H9 (cell line): ENCODE measurements around the gene IFI44. TPM values are rescaled to one million over a fixed set of nuclear protein-coding genes. Genes with fewer than 3 reads are reported as not detected.

Experiments used
- DNase-seq: peaks from one replicate; pipeline ENCODE4 v3.0.0-alpha.2; 2017
- H2AFZ ChIP-seq: one replicate; pipeline ENCODE4 v1.6.1; 2013; ENCODE audit warnings: mild to moderate bottlenecking, low read length, control low read depth, moderate library complexity
- H2AK5ac ChIP-seq: 2 replicates; pipeline ENCODE4 v1.6.1; 2013; ENCODE audit warnings: low read length, control low read depth, mixed read lengths; ENCODE audit not compliant: insufficient read length
- H2BK120ac ChIP-seq: one replicate; pipeline ENCODE4 v1.6.1; 2013; ENCODE audit warnings: low read depth, mild to moderate bottlenecking, low read length, control low read depth, inconsistent platforms; ENCODE audit not compliant: poor library complexity, severe bottlenecking
- H2BK12ac ChIP-seq: 2 replicates; pipeline ENCODE4 v1.6.1; 2013; ENCODE audit warnings: low read length, control low read depth, mixed read lengths, low read depth; ENCODE audit not compliant: insufficient read length
- H2BK15ac ChIP-seq: 2 replicates; pipeline ENCODE4 v1.6.1; 2013; ENCODE audit warnings: low read depth, low read length, control low read depth
- H2BK20ac ChIP-seq: one replicate; pipeline ENCODE4 v1.6.1; 2013; ENCODE audit warnings: low read depth, mild to moderate bottlenecking, low read length, control low read depth, inconsistent platforms; ENCODE audit not compliant: poor library complexity, severe bottlenecking
- H2BK5ac ChIP-seq: 2 replicates; pipeline ENCODE4 v1.6.1; 2013; ENCODE audit warnings: low read length, control low read depth, mixed read lengths; ENCODE audit not compliant: insufficient read length
- H3K14ac ChIP-seq: 2 replicates; pipeline ENCODE4 v1.6.1; 2013; ENCODE audit warnings: low read length, control low read depth; ENCODE audit not compliant: insufficient read depth
- H3K18ac ChIP-seq: 2 replicates; pipeline ENCODE4 v1.6.1; 2013; ENCODE audit warnings: low read depth, mild to moderate bottlenecking, mixed read lengths, low read length, control low read depth; ENCODE audit not compliant: insufficient read length
- H3K23ac ChIP-seq: 2 replicates; pipeline ENCODE4 v1.6.1; 2013; ENCODE audit warnings: low read length, control low read depth, mixed read lengths, low read depth; ENCODE audit not compliant: insufficient read length
- H3K23me2 ChIP-seq: 2 replicates; pipeline ENCODE4 v1.6.1; 2013; ENCODE audit warnings: low read depth, mild to moderate bottlenecking, mixed read lengths, low read length, control low read depth; ENCODE audit not compliant: insufficient read length, poor library complexity, severe bottlenecking
- H3K27ac ChIP-seq: 2 replicates; pipeline ENCODE4 v1.5.1; 2013; ENCODE audit warnings: low read length, control low read depth, mixed read lengths, low read depth; ENCODE audit not compliant: insufficient read length
- H3K27me3 ChIP-seq: 2 replicates; pipeline ENCODE4 v1.6.1; 2013; ENCODE audit warnings: low read length, control low read depth, inconsistent platforms; ENCODE audit not compliant: insufficient read depth
- H3K4ac ChIP-seq: 2 replicates; pipeline ENCODE4 v1.6.1; 2013; ENCODE audit warnings: low read depth, mild to moderate bottlenecking, control low read depth, inconsistent platforms, low read length, moderate library complexity
- H3K4me1 ChIP-seq: 2 replicates; pipeline ENCODE4 v1.6.1; 2013; ENCODE audit warnings: low read length, control low read depth, inconsistent platforms; ENCODE audit not compliant: insufficient read depth
- H3K4me2 ChIP-seq: 2 replicates; pipeline ENCODE4 v1.6.1; 2013; ENCODE audit warnings: low read length, control low read depth, mixed read lengths; ENCODE audit not compliant: insufficient read length, insufficient read depth
- H3K56ac ChIP-seq: 2 replicates; pipeline ENCODE4 v1.6.1; 2013; ENCODE audit warnings: low read depth, mild to moderate bottlenecking, mixed read lengths, low read length, control low read depth; ENCODE audit not compliant: insufficient read length
- H3K79me1 ChIP-seq: 2 replicates; pipeline ENCODE4 v1.6.1; 2013; ENCODE audit warnings: low read depth, mild to moderate bottlenecking, moderate library complexity, low read length, control low read depth, inconsistent platforms; ENCODE audit not compliant: insufficient read depth, poor library complexity, severe bottlenecking
- H3K79me2 ChIP-seq: 2 replicates; pipeline ENCODE4 v1.6.1; 2013; ENCODE audit warnings: low read length, control low read depth, inconsistent platforms; ENCODE audit not compliant: insufficient read depth
- H3K9ac ChIP-seq: 2 replicates; pipeline ENCODE4 v1.6.1; 2013; ENCODE audit warnings: low read length, control low read depth, mixed read lengths; ENCODE audit not compliant: insufficient read length; ENCODE audit errors: extremely low read depth
- H3K9me3 ChIP-seq: one replicate; pipeline ENCODE4 v1.6.1; 2013; ENCODE audit warnings: low read depth, low read length, inconsistent platforms; ENCODE audit not compliant: control insufficient read depth
- H3T11ph ChIP-seq: one replicate; pipeline ENCODE4 v1.6.1; 2013; ENCODE audit warnings: mild to moderate bottlenecking, low read length, control low read depth, inconsistent platforms
- H4K20me1 ChIP-seq: one replicate; pipeline ENCODE4 v1.6.1; 2013; ENCODE audit not compliant: control insufficient read depth, insufficient read length, insufficient read depth
- H4K5ac ChIP-seq: 2 replicates; pipeline ENCODE4 v1.6.1; 2013; ENCODE audit warnings: low read depth, mild to moderate bottlenecking, mixed read lengths, low read length, control low read depth; ENCODE audit not compliant: insufficient read length
- H4K8ac ChIP-seq: replicated peaks from 2 replicates; pipeline ENCODE4 v1.6.1; 2013; ENCODE audit warnings: low read length, control low read depth, mixed read lengths, low read depth; ENCODE audit not compliant: insufficient read length
- H4K91ac ChIP-seq: 2 replicates; pipeline ENCODE4 v1.6.1; 2013; ENCODE audit warnings: low read depth, mild to moderate bottlenecking, moderate library complexity, mixed read lengths, low read length, control low read depth; ENCODE audit not compliant: insufficient read length
- H3K27ac Mint-ChIP-seq, 3 experiments: 2 replicates in 2 of 3; 3 replicates in 1 of 3; pipeline ENCODE4 v1.8.0; 2020 to 2021; ENCODE audit warnings: mixed read lengths in 3 of 3, mild to moderate bottlenecking in 1 of 3, moderate library complexity in 1 of 3
- H3K27me3 Mint-ChIP-seq: 2 replicates; pipeline ENCODE4 v1.8.0; 2021; ENCODE audit warnings: low read depth, mild to moderate bottlenecking, moderate library complexity, mixed read lengths
- H3K36me3 Mint-ChIP-seq, 3 experiments: 2 replicates in 2 of 3; 3 replicates in 1 of 3; pipeline ENCODE4 v1.8.0; 2020 to 2021; ENCODE audit warnings: low read depth in 3 of 3, mixed read lengths in 3 of 3; ENCODE audit not compliant: insufficient read depth in 1 of 3
- H3K4me1 Mint-ChIP-seq, 2 experiments: 2 replicates each; pipeline ENCODE4 v1.8.0; 2020; ENCODE audit warnings: mixed read lengths in 2 of 2
- H3K4me3 Mint-ChIP-seq, 2 experiments: 2 replicates in 1 of 2; 3 replicates in 1 of 2; pipeline ENCODE4 v1.8.0; 2020 to 2021; ENCODE audit warnings: mild to moderate bottlenecking in 2 of 2, mixed read lengths in 2 of 2, moderate library complexity in 1 of 2
- H3K9me3 Mint-ChIP-seq, 2 experiments: 2 replicates in 1 of 2; 3 replicates in 1 of 2; pipeline ENCODE4 v1.8.0; 2020; ENCODE audit warnings: mild to moderate bottlenecking in 2 of 2, mixed read lengths in 2 of 2, moderate library complexity in 1 of 2
- WGBS: extraction: QIAGEN DNeasy Blood & Tissue Kit; methylation state at CpG from one replicate; pipeline ENCODE4 v1.1.7; 2013; ENCODE audit warnings: missing lambda C conversion rate, low lambda C conversion rate, mixed read lengths; ENCODE audit not compliant: insufficient read length; ENCODE audit errors: extremely low coverage; 5-methylcytosine and 5-hydroxymethylcytosine counted together
- total RNA-seq: library from RNA; stranded (reverse); gene quantifications from 2 replicates; pipeline ENCODE4 v1.2.1, GENCODE V29; 2021
- TF ChIP-seq, protein P1 (sequence below): fragments of 200-600 bp; sonication (generic); conservative IDR thresholded peaks from 3 replicates; pipeline ENCODE4 v1.8.0; 2021; ENCODE audit warnings: antibody characterized with exemption, mild to moderate bottlenecking

Gene IFI44
- total RNA-seq, 1 experiment from 2014 or later, result not detected

DNA sequence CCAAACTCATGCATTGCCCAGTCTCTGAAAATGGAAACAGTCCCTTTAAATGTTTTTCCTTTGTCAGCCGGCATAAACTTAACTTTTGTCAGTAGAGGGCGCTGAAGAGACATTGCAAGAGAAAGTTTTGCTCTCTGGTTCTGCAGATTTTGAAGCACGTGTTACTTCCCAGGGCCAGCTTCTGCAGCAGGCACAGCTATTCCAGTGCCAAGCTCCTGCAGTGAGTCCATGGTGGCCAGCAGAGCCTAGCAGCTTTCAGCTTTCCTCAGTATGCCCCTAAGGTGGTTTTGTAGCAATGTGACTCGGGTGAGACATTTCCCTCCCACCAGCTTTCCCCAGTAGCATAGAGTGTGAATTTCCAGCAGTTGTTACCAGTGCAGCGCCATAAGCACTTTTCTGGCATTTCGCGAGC, 32.0 kb upstream of the IFI44 start:
- Histone ChIP-seq H4K91ac (no peak overlapping the region), H3K4me2 (no peak overlapping the region), H3K4ac (no peak overlapping the region), H3K9ac (no peak overlapping the region), H2BK12ac (no peak overlapping the region), H2AFZ (no peak overlapping the region), H3K4me1 (no peaks in the 10 kb centered on the region), H3K79me2 (no peaks in the 10 kb centered on the region), H4K8ac (no peak overlapping the region), H3K18ac (no peak overlapping the region), H3K14ac (no peak overlapping the region), H3K79me1 (no peaks in the 10 kb centered on the region), H4K5ac (no peak overlapping the region), H3K23me2 (no peaks in the 10 kb centered on the region), H2BK20ac (no peak overlapping the region), H2BK120ac (no peak overlapping the region), H2AK5ac (no peak overlapping the region), H2BK5ac (no peak overlapping the region), H4K20me1 (no peaks in the 10 kb centered on the region), H3T11ph (no peak overlapping the region), H3K27ac (no peak overlapping the region), H3K9me3 (no peaks in the 10 kb centered on the region), H3K27me3 (no peaks in the 10 kb centered on the region), H2BK15ac (no peak overlapping the region), H3K23ac (no peak overlapping the region), H3K56ac (no peak overlapping the region)
- Mint-ChIP-seq H3K9me3 (no peaks in the 10 kb centered on the region), H3K36me3 (no peaks in the 10 kb centered on the region), H3K27me3 (peaks cover 18% of the 10 kb centered on the region), H3K4me1 (peaks cover 0 to 2% of the 10 kb centered on the region in 2 experiments; a peak in 2 of 4 replicates), H3K4me3 (no peak overlapping the region; a peak in 1 of 5 replicates), H3K27ac (no peak overlapping the region)
- TF ChIP-seq, protein P1, sequence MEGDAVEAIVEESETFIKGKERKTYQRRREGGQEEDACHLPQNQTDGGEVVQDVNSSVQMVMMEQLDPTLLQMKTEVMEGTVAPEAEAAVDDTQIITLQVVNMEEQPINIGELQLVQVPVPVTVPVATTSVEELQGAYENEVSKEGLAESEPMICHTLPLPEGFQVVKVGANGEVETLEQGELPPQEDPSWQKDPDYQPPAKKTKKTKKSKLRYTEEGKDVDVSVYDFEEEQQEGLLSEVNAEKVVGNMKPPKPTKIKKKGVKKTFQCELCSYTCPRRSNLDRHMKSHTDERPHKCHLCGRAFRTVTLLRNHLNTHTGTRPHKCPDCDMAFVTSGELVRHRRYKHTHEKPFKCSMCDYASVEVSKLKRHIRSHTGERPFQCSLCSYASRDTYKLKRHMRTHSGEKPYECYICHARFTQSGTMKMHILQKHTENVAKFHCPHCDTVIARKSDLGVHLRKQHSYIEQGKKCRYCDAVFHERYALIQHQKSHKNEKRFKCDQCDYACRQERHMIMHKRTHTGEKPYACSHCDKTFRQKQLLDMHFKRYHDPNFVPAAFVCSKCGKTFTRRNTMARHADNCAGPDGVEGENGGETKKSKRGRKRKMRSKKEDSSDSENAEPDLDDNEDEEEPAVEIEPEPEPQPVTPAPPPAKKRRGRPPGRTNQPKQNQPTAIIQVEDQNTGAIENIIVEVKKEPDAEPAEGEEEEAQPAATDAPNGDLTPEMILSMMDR, result peak; percentile 84
- DNase-seq, result peak; percentile 73
- no CpG with 5 or more reads among the region's 7 CpGs for WGBS
